Activated naive CD8-positive, alpha-beta T cell (primary cell): ENCODE results near the gene GARNL3.

Source experiments
- H3K27ac Mint-ChIP-seq: one replicate; pipeline ENCODE4 v1.8.0; 2021; ENCODE audit warnings: mixed read lengths
- H3K27me3 Mint-ChIP-seq: one replicate; pipeline ENCODE4 v1.8.0; 2021; ENCODE audit warnings: mixed read lengths
- H3K36me3 Mint-ChIP-seq: one replicate; pipeline ENCODE4 v1.8.0; 2021; ENCODE audit warnings: mixed read lengths
- H3K4me1 Mint-ChIP-seq: one replicate; pipeline ENCODE4 v1.8.0; 2021; ENCODE audit warnings: low read depth, mixed read lengths
- H3K4me3 Mint-ChIP-seq: one replicate; pipeline ENCODE4 v1.8.0; 2021; ENCODE audit warnings: mild to moderate bottlenecking, mixed read lengths
- H3K9me3 Mint-ChIP-seq: one replicate; pipeline ENCODE4 v1.8.0; 2021; ENCODE audit warnings: low read depth, mixed read lengths

The GARNL3 gene

DNA sequence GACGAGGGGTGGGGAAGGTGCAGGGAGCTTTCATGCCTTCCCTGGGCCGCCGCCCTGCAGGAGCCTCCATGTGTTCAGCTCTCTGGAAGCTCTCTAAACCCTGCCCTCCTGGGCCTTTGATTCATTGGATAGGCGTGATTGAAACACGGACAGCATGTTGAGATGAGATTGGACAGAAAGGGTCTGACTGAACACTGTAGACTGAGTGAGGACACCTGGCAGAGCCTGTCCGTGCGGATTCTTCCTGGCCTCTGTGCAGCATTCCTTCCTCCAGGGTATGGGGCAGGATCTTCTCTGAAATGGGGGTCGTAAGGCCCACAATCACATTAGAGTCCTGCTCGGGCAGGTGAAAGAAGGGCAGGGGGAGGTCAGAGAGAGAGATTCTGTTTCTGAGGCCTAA lies 173.8 kb downstream of the GARNL3 start:
- peaks cover 20% of the 10 kb centered on the region for H3K36me3 Mint-ChIP-seq
- no peaks in the 10 kb centered on the region for H3K9me3 Mint-ChIP-seq
- peaks cover 11% of the 10 kb centered on the region for H3K4me1 Mint-ChIP-seq
- no peak overlapping the region for H3K4me3 Mint-ChIP-seq
- no peaks in the 10 kb centered on the region for H3K27me3 Mint-ChIP-seq
- no peak overlapping the region for H3K27ac Mint-ChIP-seq
